Fibroblast of skin of left biceps (primary cell): ENCODE results near the gene POU6F2.
A peak's percentile ranks its signal among the peaks of the same experiment; 100 is the strongest.
"Not testable (repeated sequence)": the region's sequence is repeated elsewhere in the genome, so short reads cannot be mapped to it uniquely, and the experiment has no call there.

Experiments
- DNase-seq, 2 experiments: peaks; one replicate each; pipeline ENCODE4 v3.0.0-alpha.2; 2013; ENCODE audit warnings: low read depth in 2 of 2

The POU6F2 gene

DNA sequence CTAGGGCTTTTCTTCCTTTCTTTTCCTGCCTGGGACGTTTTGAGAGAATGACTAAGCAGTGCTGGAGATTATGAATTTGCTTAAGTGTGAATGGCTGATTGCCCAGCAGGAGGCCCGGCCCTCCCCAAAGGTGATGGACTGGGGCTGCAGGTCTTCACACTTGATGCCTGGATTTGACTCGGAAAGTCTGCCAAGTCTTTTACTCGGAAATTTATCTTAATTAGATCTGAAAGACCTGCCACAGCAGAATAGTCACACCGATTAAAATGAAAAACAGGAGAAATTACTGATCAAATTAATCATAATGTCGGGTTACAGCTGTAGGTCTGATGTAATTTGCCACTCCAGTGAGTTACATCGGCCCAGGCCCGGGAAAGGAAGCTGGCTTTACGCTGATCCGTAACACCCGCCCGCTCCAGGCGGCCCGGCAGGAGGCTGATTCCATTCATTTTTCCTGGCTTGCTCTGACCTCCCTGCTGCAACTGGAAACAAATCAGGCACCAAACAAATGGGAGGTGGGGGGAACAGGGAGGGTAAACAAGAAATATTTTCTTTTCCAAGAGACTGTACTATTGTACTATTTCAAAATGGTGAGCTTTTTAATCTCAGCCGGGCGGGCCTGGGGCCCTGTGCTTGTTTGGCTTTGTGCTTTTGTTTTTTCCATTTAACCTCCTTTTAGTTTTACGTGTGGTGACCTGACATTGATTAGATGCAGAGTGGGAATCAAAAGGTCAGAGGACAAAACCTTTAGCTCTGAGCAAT is 376.1 kb downstream of the POU6F2 start:
- peak; percentile 79 to 85 for DNase-seq

DNA sequence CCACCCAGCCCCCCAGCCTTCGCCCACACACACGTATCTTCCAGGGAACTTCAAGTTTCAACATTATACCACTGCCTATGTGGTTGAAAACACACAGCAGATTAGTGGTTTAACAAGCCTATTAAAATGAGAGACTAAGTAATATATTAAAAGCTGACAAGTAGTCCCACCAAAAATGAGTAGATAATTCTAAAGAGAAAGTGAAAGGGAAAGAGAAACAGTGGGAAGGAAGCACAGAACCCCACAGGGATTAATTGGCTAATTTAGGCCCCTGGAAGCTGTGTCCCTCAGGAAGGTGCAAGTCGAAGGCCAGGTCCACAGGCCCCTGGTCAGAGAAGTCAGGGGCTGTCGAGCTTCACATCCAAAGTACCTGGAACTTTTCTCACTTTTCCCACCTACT is 378.0 kb downstream of the POU6F2 start:
- DNase-seq = no peak

DNA sequence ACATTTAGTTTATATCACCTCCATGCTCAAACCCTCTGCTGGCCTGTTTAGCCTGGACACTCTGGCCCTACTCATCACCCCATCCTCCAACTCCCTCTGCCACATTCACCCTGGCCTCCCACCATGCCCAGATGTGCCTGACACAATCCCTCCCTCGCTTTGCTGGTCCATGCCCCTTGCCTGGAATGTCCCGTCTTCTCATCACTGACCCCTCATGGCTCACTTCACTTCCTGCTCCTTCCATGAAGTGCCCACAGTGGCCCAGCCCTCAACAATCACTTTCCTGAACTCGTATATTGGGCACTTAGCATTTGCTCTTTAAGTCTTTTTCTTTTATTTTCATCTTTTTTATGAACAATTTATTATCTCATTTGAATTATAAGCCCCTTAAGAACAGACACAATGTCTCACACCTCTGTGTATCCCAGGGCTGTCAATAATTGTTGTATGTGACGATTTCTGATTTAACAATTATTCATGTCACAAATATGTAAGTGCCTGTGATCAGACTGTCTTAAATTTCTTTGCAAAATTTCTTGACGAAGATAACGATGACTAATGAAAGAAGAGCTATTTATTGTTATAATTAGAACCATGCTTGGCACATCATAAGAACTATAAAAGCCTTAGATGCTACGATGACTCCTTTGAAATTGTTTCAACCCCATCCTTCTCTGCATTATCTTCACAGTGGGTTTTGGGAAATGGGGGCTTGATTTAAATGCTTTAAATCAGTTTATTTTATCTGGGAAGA is 378.6 kb downstream of the POU6F2 start:
- DNase-seq = peak; percentile 46 to 66

GRCh38 chr7:39357648-39358047 is 379.9 kb downstream of the POU6F2 start:
- DNase-seq = no peak

DNA sequence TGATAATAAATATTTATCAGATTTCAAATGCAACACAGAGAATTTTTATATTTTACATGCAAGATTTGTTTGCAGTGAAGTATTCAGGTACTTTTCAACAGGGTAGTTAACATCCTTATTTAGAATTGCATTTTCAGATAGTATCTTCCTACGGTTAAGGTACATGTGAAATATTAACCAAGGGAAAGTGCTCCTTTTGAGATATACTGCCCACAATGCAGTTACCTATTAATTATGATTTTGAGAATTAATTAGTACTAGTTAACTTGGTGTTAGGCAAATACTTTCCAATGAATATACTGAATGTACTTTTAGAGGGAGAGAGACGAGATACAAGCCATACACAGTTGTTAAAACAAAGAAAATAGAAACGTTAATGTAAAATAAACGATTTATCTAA is 382.3 kb downstream of the POU6F2 start:
- no peak for DNase-seq

GRCh38 chr7:39360766-39361165 is 383.1 kb downstream of the POU6F2 start:
- DNase-seq = no peak

DNA sequence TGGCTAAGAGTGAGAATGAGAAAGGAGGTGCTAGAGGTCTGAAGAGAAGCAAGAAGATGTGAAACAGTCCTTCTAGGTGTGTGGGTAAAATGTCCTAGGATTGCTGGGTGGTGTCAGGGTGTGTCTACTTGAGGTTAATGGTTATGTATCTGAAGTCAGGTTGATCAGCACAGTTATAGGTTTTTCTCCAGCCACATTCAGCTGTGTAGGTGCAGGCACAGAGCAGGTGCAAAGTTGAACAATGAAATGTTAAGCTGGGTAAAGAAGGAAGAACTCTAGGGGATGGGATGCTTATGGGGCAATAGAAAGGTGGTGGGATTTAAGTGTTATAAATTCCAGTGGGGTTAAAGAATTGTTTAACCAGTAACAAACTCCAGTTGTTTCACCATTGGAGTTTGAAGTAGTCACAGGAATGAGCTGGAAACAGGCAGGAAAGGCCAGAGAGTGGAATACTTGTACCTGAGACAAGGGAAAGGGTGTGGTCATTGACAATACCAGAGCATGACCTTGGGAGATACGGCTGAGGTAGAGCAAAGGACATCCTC is 388.1 kb downstream of the POU6F2 start:
- DNase-seq = no peak

DNA sequence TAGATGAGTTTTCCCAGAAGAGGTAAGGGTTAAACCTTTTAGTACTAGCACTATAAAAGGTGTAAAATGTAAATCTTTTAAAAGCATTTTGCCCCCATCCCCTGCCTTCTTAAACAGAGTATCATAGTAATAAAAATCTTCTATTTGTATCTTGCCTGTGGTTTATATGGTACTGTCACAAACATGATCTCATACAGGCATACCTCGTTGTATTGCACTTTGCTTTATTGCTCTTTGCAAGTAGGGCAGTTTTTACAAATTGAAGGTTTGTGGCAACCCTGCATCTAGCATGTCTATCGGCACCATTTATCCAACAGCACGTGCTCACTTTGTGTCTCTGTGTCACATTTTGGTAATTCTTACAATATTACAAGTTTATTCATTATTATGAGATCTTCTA is 389.7 kb downstream of the POU6F2 start:
- DNase-seq = no peak

DNA sequence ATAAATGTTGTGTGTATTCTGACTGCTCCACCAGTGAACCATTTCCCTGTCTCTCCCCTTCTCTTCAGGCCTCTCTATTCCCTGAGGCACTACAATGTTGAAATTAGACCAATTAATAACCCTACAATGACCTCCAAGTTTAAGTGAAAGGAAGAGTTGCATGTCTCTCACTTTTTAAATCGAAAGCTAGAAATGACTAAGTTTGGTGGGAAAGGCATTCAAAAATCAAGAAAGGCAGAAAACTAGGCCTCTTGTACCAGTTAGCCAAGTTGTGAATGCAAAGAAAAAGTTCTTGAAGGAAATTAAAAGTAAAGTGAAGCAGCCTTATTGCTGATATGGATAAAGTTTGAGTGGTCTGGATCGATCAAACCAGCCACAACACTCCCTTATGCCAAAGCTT is 390.2 kb downstream of the POU6F2 start:
- DNase-seq = no peak

GRCh38 chr7:39372383-39372782 is 394.7 kb downstream of the POU6F2 start:
- no peak for DNase-seq

DNA sequence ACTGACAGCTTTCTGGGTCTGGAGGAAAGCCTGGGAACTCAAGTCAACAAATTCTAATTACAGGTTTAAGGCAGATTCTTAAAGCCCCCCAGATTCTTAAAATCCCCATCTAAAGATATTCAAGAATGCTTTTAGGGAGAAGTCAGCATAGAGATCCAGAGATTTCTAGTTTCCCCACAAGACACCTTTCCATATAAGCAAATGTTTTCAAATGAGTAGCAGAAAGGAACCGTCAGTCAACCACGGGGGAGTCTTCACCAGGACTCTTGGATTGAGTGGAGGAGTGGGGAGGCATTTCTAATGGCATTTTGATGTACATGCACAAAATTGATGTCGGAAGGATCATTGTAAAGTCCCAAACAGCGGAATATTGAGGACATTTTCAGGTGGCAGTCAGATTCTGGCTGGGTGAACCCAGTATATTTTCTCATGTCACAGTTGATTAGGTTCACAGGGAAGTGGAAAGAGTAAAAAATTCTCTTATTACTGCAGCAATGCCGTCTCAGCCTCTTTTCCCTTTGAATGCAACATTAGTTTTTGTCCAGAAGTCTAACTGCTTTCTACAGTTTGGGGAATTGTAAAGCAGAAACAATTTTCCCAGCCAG is 396.8 kb downstream of the POU6F2 start:
- no peak for DNase-seq

GRCh38 chr7:39375047-39375873 is 397.6 kb downstream of the POU6F2 start:
- DNase-seq = no peak

- DNase-seq = no peak
These were observed 398.1 kb downstream of the POU6F2 start for GRCh38 chr7:39375874-39376190.

- not testable (repeated sequence) for DNase-seq
These were observed 399.2 kb downstream of the POU6F2 start for GRCh38 chr7:39376881-39377280.

- DNase-seq = no peak
These were observed 401.7 kb downstream of the POU6F2 start for GRCh38 chr7:39379416-39379815.

GRCh38 chr7:39383136-39383535 is 405.4 kb downstream of the POU6F2 start:
- DNase-seq = no peak

DNA sequence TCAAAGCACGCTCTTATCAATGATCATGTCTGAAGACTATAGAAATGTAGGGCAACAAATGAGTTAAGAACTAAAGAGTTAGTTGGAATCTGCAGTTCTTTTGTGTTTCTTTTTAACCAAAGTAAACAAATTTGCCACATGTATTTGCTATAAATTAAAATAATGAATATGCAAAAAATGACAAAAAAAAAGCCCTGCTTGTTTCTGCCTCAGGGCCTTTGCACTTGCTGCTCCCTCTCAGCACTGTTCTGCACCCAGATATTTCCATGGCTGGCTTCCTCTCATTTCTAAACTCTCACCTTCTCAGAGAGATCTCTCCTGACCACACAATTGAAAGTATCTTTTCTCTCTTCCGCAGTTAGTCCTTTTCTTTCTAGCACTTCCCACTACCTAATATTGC is 406.7 kb downstream of the POU6F2 start:
- no peak for DNase-seq

GRCh38 chr7:39386718-39387117 is 409.0 kb downstream of the POU6F2 start:
- no peak for DNase-seq

- no peak for DNase-seq
These were observed 414.4 kb downstream of the POU6F2 start for GRCh38 chr7:39392151-39392550.

DNA sequence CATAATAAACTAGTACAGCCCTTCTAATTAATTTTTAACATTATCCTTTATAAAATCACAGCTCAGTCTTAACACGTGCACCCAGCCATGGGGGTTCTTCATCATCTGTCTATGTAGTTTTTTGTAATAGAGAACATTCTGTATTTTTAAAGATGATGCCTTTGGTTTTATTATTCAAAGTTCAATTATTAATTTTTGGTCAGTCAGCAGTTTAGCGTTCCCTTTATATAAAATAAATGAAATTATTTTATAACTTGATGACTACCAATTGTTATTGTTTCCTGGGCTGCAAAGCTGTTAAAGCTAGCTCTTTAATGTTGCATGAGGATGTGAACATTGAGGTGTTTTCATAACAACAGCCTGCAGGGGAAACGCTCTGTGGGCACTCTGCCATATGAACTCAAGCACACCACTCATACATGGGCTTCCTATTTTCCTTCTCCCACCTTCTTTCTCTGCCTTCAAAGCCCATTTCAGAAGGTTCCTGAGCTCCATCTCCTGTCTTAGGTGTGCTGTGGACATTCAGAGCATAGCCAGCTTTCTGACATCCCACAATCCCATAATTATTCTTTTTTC is 416.5 kb downstream of the POU6F2 start:
- DNase-seq = no peak

- no peak for DNase-seq
These were observed 421.7 kb downstream of the POU6F2 start for GRCh38 chr7:39399458-39399857.

- DNase-seq = no peak
These were observed 422.3 kb downstream of the POU6F2 start for GRCh38 chr7:39399986-39400385.
